Uterine smooth muscle cell (primary cell): Measurements from ENCODE around the gene GABRP. TPM values are rescaled to one million over a fixed set of nuclear protein-coding genes. Genes with fewer than 3 reads are reported as not detected.

ENCODE experiments used
- total RNA-seq: library from RNA; depleted of rRNA; stranded (reverse); fragments of >200 nt; gene quantifications from 2 replicates; pipeline ENCODE4 v1.2.3, GENCODE V29; 2014

Gene GABRP, protein sequence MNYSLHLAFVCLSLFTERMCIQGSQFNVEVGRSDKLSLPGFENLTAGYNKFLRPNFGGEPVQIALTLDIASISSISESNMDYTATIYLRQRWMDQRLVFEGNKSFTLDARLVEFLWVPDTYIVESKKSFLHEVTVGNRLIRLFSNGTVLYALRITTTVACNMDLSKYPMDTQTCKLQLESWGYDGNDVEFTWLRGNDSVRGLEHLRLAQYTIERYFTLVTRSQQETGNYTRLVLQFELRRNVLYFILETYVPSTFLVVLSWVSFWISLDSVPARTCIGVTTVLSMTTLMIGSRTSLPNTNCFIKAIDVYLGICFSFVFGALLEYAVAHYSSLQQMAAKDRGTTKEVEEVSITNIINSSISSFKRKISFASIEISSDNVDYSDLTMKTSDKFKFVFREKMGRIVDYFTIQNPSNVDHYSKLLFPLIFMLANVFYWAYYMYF
- not detected in 2 replicates for total RNA-seq

DNA sequence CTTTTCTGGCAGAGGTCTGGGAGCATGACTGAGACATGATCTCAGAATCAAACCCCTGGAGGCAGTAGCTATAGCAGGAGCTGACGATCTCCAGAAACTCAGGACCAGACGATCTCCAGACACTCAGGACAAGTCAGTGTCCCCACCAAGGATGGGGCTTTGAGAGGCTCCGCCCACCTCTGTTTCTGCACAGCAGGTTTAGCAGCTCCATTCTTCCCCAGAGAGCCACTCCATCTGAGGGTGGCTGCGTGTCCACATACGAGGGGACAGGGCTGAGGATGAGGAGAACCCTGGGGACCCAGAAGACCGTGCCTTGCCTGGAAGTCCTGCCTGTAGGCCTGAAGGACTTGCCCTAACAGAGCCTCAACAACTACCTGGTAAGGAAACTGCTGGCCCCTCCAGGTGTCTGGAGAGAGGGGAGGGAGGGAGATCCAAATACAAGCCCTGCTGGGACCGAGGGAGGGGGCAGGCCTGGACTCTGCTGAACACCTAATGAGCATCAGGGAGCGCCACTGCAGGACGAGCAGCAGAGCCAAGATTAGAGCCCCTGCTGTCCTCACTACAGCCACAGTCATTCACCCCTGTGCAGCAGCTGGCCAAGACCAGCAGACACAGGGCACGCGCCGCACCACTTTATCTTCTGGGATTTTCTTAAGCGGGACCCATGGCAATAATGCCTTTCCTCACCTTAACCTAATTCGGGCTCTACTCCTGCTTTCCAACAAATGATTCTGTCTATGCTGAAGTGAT is at the start of gene GABRP:
TSS of gene GABRP (plus strand) at position 228 of the 750 bp plus-strand sequence. CDS start 4,891 bp downstream, outside the sequence.

GRCh38 chr5:170861917-170862766 is 78.6 kb downstream of the GABRP start, which contains the start of gene RANBP17:
TSS of gene RANBP17 (plus strand) at chr5:170862018.

Other genes starting within 250 kb of the GABRP start
- gene RANBP17, start 78.3 kb downstream of the GABRP start, total RNA-seq, result 12.3 and 14.4 TPM in 2 replicates